AG09319 (cell line): ENCODE data around the gene TICRR.

Experiments used
- DNase-seq: peaks from one replicate; pipeline ENCODE4 v3.0.0-alpha.2; 2010; ENCODE audit warnings: low read depth; ENCODE audit errors: extremely low read depth
- TF ChIP-seq, protein P1 (sequence below): IDR thresholded peaks from 2 replicates; pipeline ENCODE4 v1.5.1; 2011; ENCODE audit warnings: low read depth, mild to moderate bottlenecking, inconsistent platforms, low read length, moderate library complexity

The TICRR gene

DNA sequence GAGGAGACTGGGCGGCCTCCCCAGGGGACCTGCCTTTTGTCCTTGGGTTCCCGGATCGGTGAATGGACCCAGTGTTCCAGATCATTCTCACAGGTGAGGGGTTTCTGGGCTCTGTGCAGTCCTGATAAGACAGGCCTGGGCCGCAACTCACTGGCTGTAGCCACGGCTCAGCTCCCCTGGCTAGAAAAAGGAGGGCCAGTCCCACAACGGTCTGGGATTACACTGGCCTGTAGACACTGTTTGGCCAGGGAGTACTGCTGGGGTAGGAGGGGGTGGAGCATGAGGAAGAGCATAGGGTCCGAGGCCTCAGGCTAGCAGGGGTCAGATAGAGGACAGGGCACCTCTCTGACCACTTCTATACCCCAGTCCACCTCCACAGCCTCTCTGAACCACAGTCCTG is 21.0 kb upstream of the TICRR start:
- DNase-seq = no peak
- TF ChIP-seq, protein P1, sequence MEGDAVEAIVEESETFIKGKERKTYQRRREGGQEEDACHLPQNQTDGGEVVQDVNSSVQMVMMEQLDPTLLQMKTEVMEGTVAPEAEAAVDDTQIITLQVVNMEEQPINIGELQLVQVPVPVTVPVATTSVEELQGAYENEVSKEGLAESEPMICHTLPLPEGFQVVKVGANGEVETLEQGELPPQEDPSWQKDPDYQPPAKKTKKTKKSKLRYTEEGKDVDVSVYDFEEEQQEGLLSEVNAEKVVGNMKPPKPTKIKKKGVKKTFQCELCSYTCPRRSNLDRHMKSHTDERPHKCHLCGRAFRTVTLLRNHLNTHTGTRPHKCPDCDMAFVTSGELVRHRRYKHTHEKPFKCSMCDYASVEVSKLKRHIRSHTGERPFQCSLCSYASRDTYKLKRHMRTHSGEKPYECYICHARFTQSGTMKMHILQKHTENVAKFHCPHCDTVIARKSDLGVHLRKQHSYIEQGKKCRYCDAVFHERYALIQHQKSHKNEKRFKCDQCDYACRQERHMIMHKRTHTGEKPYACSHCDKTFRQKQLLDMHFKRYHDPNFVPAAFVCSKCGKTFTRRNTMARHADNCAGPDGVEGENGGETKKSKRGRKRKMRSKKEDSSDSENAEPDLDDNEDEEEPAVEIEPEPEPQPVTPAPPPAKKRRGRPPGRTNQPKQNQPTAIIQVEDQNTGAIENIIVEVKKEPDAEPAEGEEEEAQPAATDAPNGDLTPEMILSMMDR = no peak

DNA sequence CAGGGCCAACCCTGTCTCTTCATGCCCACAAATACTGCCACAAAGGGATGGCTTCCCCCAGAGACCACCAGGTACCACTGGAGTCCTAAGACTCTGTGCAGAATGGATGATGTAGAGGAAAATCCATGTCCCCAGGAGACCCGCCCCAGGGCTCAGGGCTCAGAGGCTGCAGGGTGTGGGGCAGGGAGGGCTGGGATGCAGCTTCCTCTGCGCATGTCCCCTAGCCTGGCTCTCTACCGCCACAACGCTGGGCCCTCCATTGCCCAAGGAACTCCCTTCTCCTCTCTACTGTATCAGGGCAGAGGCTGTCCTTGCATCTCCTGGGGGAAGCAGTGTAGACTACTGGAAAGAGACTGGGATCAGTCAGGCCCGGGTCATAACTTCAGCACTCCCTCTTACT is 19.5 kb upstream of the TICRR start:
- DNase-seq = no peak
- TF ChIP-seq, protein P1 = no peak

DNA sequence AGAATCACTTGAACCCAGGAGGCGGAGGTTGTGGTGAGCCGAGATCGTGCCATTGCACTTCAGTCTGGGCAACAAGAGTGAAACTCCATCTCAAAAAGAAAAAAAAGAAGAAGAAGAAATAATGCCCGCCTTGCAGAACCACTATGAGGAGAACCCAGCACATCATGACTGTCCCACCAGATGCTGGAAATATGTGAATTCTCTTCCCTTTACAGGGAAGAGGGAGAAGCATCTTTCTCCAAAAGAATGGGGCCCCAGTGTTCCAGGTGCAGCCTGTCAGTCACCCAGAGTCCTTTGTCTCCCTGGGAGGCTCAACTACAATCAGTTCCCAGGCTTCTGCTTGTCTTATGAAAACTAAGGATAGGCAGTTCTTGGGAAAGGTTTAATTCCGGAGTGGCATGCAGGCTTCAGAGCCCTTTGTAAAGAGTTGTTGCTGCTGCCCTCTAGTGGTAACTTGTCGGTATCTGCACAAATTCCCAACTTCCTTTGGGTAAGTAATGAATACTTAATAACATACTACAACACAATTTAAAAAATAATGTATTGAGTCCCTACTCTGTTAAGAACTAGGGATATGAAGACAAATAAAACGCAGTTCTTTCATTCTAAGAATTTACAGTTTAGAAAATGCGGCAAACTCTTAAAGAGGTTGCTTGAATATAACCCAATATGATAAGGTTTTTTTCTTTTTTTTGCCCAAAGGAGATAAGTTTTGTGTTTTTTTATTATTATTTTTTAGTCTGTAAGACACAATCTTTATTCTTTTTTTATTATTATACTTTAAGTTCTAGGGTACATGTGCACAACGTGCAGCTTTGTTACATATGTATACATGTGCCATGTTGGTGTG is 18.6 kb upstream of the TICRR start:
- TF ChIP-seq, protein P1 = peak; percentile 82
- DNase-seq = peak; percentile 41

DNA sequence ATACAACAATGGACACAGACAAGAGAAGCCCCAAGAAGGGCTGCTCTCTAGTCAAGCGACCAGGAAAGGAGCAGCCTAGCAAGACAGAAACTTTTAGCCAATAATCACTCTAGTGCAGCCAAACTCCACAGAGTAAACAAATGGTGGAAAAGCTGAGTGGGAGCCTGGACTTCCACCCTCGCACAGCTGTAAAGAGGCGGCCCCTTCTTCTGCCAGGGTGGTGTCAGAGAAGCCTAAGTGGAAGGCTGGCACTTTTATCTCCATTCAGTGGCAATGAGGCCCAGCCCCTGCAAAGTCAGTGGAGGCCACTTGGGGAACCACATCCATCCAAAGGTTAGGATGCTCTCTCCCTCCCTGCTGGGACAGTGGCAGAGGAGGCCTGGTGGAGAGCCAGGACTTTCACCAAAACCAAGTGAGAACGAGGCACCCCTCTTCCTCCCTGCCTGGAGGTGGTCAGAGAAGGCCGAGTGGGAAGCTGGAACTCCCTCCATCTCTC is 15.5 kb upstream of the TICRR start:
- no peak for DNase-seq
- TF ChIP-seq, protein P1 = no peak

DNA sequence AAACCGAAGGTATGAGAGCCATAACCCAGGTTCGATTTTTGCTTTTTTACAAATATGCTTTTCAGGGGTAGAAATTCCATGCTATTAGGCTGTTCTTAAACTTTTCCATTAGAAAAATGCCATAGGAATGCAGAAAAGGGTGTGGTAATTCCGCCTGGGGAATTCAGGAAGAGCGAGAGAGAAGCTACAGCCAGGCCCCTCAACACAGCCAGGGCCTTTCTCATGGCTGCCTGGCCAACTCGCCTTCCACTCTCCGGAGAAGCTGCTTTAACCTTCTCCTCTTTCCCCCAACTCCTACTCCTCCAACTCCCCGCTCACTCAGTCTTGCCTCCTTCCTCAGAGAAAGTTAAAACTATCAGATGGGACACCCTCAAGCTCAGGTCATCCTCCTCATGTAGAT is 9.1 kb upstream of the TICRR start:
- TF ChIP-seq, protein P1 = no peak

GRCh38 chr15:89566621-89567294 is 8.5 kb upstream of the TICRR start:
- TF ChIP-seq, protein P1 = no peak
- DNase-seq = no peak

More for the DNA sequence above, 9.1 kb upstream of the TICRR start:
- DNase-seq = no peak
